Mesodermal cell (in vitro differentiated cells): Measurements from ENCODE around the gene GPRIN3.
"Not testable (repeated sequence)": the region's sequence is repeated elsewhere in the genome, so short reads cannot be mapped to it uniquely, and the experiment has no call there.

Source experiments
- H3K27ac ChIP-seq: 2 replicates; pipeline ENCODE4 v1.7.0; 2013; ENCODE audit warnings: mild to moderate bottlenecking, low read depth, low read length, moderate library complexity; ENCODE audit not compliant: severe bottlenecking
- H3K36me3 ChIP-seq: 2 replicates; pipeline ENCODE4 v1.7.1; 2013; ENCODE audit warnings: mild to moderate bottlenecking, low read length, moderate library complexity; ENCODE audit not compliant: control insufficient read depth, insufficient read depth
- H3K4me1 ChIP-seq: one replicate; pipeline ENCODE4 v1.7.1; 2013; ENCODE audit warnings: mild to moderate bottlenecking, low read length; ENCODE audit not compliant: insufficient read depth, control insufficient read depth, poor library complexity, severe bottlenecking
- H3K4me3 ChIP-seq: 2 replicates; pipeline ENCODE4 v1.7.0; 2013; ENCODE audit warnings: low read length, control low read depth, mild to moderate bottlenecking; ENCODE audit not compliant: insufficient read depth, poor library complexity, severe bottlenecking; ENCODE audit errors: extremely low read depth
- H3K9me3 ChIP-seq: 2 replicates; pipeline ENCODE4 v1.7.1; 2013; ENCODE audit warnings: mild to moderate bottlenecking, low read length, moderate library complexity; ENCODE audit not compliant: control insufficient read depth
- WGBS, 2 experiments: methylation state at CpG; one replicate each; pipeline ENCODE4 v1.1.5; 2013; ENCODE audit warnings: missing lambda C conversion rate in 2 of 2; ENCODE audit not compliant: insufficient coverage in 2 of 2; 5-methylcytosine and 5-hydroxymethylcytosine counted together

GPRIN3 gene

GRCh38 chr4:89258506-89258905 lies 49.1 kb downstream of the GPRIN3 start:
- peaks cover 6% of the 10 kb centered on the region for H3K4me1 ChIP-seq
- H3K27ac ChIP-seq: no peak overlapping the region
- no peaks in the 10 kb centered on the region for H3K9me3 ChIP-seq
- H3K4me3 ChIP-seq: no peak overlapping the region
- no peaks in the 10 kb centered on the region for H3K36me3 ChIP-seq
- 97 to 100% methylated on average over 1 to 4 of the region's 6 CpGs for WGBS, 2 experiments

DNA sequence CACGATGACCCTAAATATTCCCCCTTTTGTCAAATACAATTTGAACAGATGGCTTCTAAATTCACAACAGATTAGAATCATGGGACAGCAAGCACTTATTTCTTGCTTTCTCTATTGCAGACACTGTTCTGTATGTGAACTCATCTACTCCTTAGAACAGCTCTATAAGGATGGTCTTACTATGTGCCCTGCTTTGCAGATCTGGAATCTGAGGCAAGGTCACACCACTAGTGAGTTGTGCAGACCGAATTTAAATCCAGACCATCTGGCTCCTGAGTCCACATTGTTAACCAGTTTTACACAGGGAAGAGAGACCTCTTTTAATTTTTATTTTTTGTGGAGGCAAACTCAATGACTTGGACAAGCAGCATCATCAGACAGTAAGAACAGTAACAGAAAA lies 50.2 kb downstream of the GPRIN3 start:
- WGBS, 2 experiments: 100% methylated on average over 1 of the region's 2 CpGs
- H3K27ac ChIP-seq: no peak overlapping the region
- no peaks in the 10 kb centered on the region for H3K9me3 ChIP-seq
- H3K4me1 ChIP-seq: peaks cover 6% of the 10 kb centered on the region
- H3K36me3 ChIP-seq: no peaks in the 10 kb centered on the region
- no peak overlapping the region for H3K4me3 ChIP-seq

DNA sequence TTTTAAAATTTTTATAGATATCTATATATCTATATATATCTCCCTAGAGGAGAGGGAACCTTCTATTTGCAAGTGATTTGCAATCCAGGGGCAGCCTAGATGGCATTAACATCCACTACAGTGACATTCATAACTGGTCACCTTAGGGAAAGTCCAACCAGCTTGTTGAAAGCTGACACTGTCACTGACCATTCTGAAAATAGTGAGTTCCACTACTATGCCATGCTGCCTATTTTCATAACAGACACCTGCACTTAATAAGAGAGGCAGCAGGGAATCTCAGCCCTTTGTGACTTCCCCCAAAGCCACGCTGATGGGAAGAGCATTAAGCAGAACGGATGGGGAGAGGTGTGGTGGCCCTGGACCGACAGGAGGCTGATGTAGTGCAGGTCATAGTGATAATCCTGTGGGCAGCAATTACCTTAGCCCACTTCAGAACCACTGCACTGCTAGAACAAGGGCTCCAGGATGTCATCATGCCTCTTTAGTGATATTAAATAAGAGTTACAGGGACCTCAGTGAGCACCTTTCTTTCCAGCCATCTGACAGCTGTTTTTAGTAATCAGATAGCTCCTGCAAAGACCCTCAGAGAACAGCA lies 51.3 kb downstream of the GPRIN3 start:
- Histone ChIP-seq H3K4me3 (no peak overlapping the region), H3K4me1 (peaks cover 6% of the 10 kb centered on the region), H3K27ac (no peak overlapping the region), H3K36me3 (no peaks in the 10 kb centered on the region), H3K9me3 (no peaks in the 10 kb centered on the region)
- 90% methylated on average over 2 of the region's 3 CpGs; no CpG with 5 or more reads in 1 of the 2 experiments for whole genome bisulfite sequencing, 2 experiments

- Histone ChIP-seq H3K36me3 (no peaks in the 10 kb centered on the region), H3K4me3 (no peak overlapping the region), H3K27ac (no peak overlapping the region), H3K9me3 (no peaks in the 10 kb centered on the region), H3K4me1 (peaks cover 6% of the 10 kb centered on the region)
- 20% methylated on average over 1 of the region's 3 CpGs; no CpG with 5 or more reads in 1 of the 2 experiments for WGBS, 2 experiments
These were observed 52.8 kb downstream of the GPRIN3 start for GRCh38 chr4:89254847-89255246.

DNA sequence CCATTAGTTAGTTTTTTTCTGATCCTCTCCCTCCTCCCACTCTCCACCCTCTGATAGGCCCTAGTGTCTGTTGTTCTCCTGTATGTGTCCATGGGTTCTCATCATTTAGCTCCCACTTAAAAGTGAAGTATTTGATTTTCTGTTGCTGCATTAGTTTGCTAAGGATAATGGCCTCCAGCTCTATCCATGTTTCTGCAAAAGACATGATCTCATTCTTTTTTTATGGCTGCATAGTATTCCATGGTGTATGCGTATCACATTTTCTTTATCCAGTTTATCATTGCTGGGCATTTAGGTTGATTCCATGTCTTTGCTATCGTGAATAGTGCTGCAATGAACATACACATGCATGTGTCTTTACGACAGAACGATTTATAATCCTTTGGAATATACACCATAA lies 53.3 kb downstream of the GPRIN3 start:
- not testable (repeated sequence) for H3K4me3 ChIP-seq, H3K27ac ChIP-seq, H3K9me3 ChIP-seq, H3K4me1 ChIP-seq, H3K36me3 ChIP-seq
- no CpG with 5 or more reads among the region's 4 CpGs for WGBS, 2 experiments

DNA sequence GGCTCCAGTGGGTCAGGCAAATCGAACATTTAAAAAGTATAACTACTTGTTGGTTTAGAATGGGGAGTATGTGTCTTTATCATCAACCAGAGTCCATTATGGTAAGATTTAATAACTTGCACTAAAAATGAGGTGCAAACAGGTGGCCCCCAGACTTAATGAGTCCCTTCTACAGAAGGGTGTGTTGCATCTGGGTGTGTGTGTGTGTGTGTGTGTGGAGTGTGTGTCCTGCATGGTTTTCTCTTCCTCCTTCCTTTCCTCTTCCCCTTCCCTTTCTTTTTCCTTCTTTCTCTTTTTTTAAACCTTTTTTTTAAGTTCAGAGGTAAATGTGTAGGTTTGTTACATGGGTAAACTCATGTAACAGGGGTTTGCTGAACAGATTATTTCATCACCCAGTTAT lies 53.7 kb downstream of the GPRIN3 start:
- Histone ChIP-seq H3K4me3 (no peak overlapping the region), H3K27ac (no peak overlapping the region), H3K36me3 (no peaks in the 10 kb centered on the region), H3K4me1 (peaks cover 6% of the 10 kb centered on the region), H3K9me3 (no peaks in the 10 kb centered on the region)
- WGBS, 2 experiments: no CpG with 5 or more reads among the region's 1 CpG

GRCh38 chr4:89253311-89253710 lies 54.3 kb downstream of the GPRIN3 start:
- WGBS, 2 experiments: 87 to 100% methylated on average over 1 to 3 of the region's 4 CpGs
- Histone ChIP-seq H3K36me3 (no peaks in the 10 kb centered on the region), H3K9me3 (no peaks in the 10 kb centered on the region), H3K4me1 (peaks cover 2% of the 10 kb centered on the region), H3K27ac (no peak overlapping the region), H3K4me3 (no peak overlapping the region)

GRCh38 chr4:89251396-89251795 lies 56.2 kb downstream of the GPRIN3 start:
- Histone ChIP-seq H3K4me1 (no peaks in the 10 kb centered on the region), H3K27ac (no peak overlapping the region), H3K9me3 (no peaks in the 10 kb centered on the region), H3K4me3 (no peak overlapping the region), H3K36me3 (no peaks in the 10 kb centered on the region)

GRCh38 chr4:89249716-89250361 lies 57.8 kb downstream of the GPRIN3 start:
- WGBS, 2 experiments: 93% methylated on average over 9 to 10 of the region's 13 CpGs
- Histone ChIP-seq H3K27ac (no peak overlapping the region), H3K36me3 (no peaks in the 10 kb centered on the region)

DNA sequence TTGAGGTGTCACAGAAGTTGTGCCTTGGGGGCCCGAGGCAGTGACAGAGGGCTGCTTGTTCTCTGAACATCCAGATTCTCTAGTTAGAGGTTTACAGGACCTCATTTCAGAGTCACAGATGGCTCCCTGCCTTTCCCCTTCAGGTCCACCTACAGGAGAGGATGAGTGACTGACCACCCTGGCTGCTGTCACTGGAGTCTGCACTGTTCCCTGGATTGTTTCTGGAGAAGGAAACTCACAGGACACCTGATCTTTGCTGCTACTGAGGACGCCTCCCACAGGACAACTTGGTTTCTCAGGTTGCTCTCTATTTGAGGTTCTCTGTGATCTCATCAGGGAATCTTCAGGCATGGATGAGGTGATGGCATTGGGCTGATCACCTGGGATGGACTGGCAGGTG lies 58.3 kb downstream of the GPRIN3 start:
- H3K9me3 ChIP-seq: no peaks in the 10 kb centered on the region
- no peaks in the 10 kb centered on the region for H3K36me3 ChIP-seq
- H3K27ac ChIP-seq: no peak overlapping the region
- no peak overlapping the region for H3K4me3 ChIP-seq
- WGBS, 2 experiments: 80 to 100% methylated on average over 1 to 2 of the region's 2 CpGs
- no peaks in the 10 kb centered on the region for H3K4me1 ChIP-seq

More at GRCh38 chr4:89249716-89250361, 57.8 kb downstream of the GPRIN3 start:
- Histone ChIP-seq H3K4me3 (no peak overlapping the region), H3K9me3 (no peaks in the 10 kb centered on the region), H3K4me1 (no peaks in the 10 kb centered on the region)

DNA sequence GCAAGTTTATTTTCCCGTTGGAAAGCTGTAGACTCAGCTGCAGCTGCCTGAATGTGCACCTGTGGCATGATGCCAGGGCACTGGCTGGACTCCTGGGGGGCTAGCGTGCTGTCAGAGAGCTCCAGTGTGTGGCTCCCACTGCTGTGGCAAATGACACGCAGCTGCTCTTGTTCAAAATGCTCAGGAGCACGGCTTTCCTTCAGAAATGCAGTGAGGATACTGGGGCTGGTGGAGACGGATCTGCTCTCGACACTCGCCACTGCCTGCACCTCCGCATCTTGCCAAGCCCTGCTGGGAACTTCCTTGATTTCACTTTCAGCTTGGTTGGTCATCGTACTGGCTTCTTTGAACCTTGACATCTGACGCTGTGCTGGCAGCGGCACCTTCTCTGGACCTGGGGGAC lies 58.7 kb downstream of the GPRIN3 start:
- no peaks in the 10 kb centered on the region for H3K36me3 ChIP-seq
- no peak overlapping the region for H3K27ac ChIP-seq
- WGBS, 2 experiments: 90 to 94% methylated on average over 11 of the region's 11 CpGs
- H3K4me1 ChIP-seq: no peaks in the 10 kb centered on the region
- H3K9me3 ChIP-seq: no peaks in the 10 kb centered on the region
- no peak overlapping the region for H3K4me3 ChIP-seq
